ENCODE results near the gene KPNA6. TPM values are rescaled to one million over a fixed set of nuclear protein-coding genes. Genes with fewer than 3 reads are reported as not detected.

Gene KPNA6
- total and polyA plus RNA-seq, 2 of the 13 experiments (the other 11 are each of a cell fraction or from before 2014, with no cell fraction given), result 22.0 to 47.5 TPM

- peak; percentile 54; the same call in 1 of the 2 replicates for TF ChIP-seq MYPOP (CRISPR knock-in tag; IDR thresholded peaks at IDR 0.05)
- no peak for TF ChIP-seq KLF9 (CRISPR knock-in tag; IDR thresholded peaks at IDR 0.05; ENCODE audit: low read depth)
- peak; percentile 94 for TF ChIP-seq KDM2A (CRISPR knock-in tag; IDR thresholded peaks at IDR 0.05; ENCODE audit: borderline replicate concordance, low read depth)
- no peak for TF ChIP-seq PLRG1 (conservative IDR thresholded peaks at IDR 0.05)
- 0 out of 2 replicates have a peak, but pooled peaks have one; percentile 76 for TF ChIP-seq HMGXB3 (CRISPR knock-in tag; IDR thresholded peaks at IDR 0.05; ENCODE audit: borderline replicate concordance)
- no peak for TF ChIP-seq MAFF (IDR thresholded peaks at IDR 0.05; ENCODE audit: low read depth, low read length)
- TF ChIP-seq SKIL (CRISPR knock-in tag; IDR thresholded peaks at IDR 0.05; ENCODE audit: borderline replicate concordance), result peak; percentile 77; the same call in 1 of the 2 replicates
- no peak; the same call in 1 of the 2 replicates for TF ChIP-seq GFI1 (CRISPR knock-in tag; IDR thresholded peaks at IDR 0.05; ENCODE audit: borderline replicate concordance)
- peak; percentile 62; the same call in 1 of the 2 replicates for TF ChIP-seq ZHX2 (IDR thresholded peaks at IDR 0.05; ENCODE audit: low read depth)
- TF ChIP-seq ZHX2 (CRISPR knock-in tag; IDR thresholded peaks at IDR 0.05; ENCODE audit: borderline replicate concordance), result peak; percentile 59
- TF ChIP-seq TP53 (CRISPR knock-in tag; conservative IDR thresholded peaks at IDR 0.05), result no peak; the same call in 1 of the 2 replicates
- no peak for TF ChIP-seq ADNP (CRISPR knock-in tag; IDR thresholded peaks at IDR 0.05)
- TF ChIP-seq ZFP1 (CRISPR knock-in tag; IDR thresholded peaks at IDR 0.05), result no peak
- TF ChIP-seq ELF3 (CRISPR knock-in tag; IDR thresholded peaks at IDR 0.05), result peak; percentile 67
- peak; percentile 51; the same call in 1 of the 2 replicates for TF ChIP-seq ZNF263 (CRISPR knock-in tag; IDR thresholded peaks at IDR 0.05)
These were observed 71.8 kb downstream of the KPNA6 start, which contains the start of gene TXLNA (continued) for GRCh38 chr1:32179443-32180185.
